Measurements from ENCODE around the gene CHD3. TPM values are rescaled to one million over a fixed set of nuclear protein-coding genes. Genes with fewer than 3 reads are reported as not detected.

CHD3 gene
- total RNA-seq, 4 donors from 2014 or later = 5.4 to 7.7 (median 6.0) TPM

DNA sequence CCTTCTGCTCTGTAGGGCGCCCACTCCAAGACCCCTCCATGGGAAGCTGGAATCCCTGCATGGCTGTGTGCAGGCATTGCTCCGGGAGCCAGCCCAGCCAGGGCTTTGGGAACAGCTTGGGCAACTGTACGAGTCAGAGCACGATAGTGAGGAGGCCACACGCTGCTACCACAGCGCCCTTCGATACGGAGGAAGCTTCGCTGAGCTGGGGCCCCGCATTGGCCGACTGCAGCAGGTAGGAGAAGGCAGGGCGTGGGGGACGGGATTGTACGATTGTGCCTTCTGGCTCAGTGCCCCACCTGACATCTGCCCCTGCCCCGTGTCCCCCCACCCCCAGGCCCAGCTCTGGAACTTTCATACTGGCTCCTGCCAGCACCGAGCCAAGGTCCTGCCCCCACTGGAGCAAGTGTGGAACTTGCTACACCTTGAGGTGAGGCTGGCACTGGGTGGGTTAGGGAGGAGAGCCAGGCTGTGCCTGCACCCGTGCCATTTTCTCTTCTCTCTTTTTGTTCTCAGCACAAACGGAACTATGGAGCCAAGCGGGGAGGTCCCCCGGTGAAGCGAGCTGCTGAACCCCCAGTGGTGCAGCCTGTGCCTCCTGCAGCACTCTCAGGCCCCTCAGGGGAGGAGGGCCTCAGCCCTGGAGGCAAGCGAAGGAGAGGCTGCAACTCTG is 42.4 kb upstream of the CHD3 start:
- Histone ChIP-seq H3K27ac (peak overlapping the region in 3 of 4 donors; percentile 12 to 100 (median 99)), H3K36me3 (peaks cover 0 to 56% of the 10 kb centered on the region in 2 donors), H3K4me1 (peaks cover 12 to 15% of the 10 kb centered on the region in 2 donors), H3K27me3 (no peaks in the 10 kb centered on the region), H3K9me3 (no peaks in the 10 kb centered on the region), H3K4me3 (no peak overlapping the region)
- TF ChIP-seq, protein P1, sequence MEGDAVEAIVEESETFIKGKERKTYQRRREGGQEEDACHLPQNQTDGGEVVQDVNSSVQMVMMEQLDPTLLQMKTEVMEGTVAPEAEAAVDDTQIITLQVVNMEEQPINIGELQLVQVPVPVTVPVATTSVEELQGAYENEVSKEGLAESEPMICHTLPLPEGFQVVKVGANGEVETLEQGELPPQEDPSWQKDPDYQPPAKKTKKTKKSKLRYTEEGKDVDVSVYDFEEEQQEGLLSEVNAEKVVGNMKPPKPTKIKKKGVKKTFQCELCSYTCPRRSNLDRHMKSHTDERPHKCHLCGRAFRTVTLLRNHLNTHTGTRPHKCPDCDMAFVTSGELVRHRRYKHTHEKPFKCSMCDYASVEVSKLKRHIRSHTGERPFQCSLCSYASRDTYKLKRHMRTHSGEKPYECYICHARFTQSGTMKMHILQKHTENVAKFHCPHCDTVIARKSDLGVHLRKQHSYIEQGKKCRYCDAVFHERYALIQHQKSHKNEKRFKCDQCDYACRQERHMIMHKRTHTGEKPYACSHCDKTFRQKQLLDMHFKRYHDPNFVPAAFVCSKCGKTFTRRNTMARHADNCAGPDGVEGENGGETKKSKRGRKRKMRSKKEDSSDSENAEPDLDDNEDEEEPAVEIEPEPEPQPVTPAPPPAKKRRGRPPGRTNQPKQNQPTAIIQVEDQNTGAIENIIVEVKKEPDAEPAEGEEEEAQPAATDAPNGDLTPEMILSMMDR (IDR thresholded peaks at IDR 0.05 in 4 of 5, conservative IDR thresholded peaks at IDR 0.05 in 1 of 5) = no peak
- no peak for TF ChIP-seq POLR2A (IDR thresholded peaks at IDR 0.05)
- ATAC-seq (no peak), DNase-seq (peak in 1 of 2 donors; percentile 13)
- in situ Hi-C loops (cut with MboI; ENCODE audit: low sequenced_read_pairs in 4 of 4) (no loop called here), intact Hi-C loops (cut with DNase I; ENCODE audit: low total_unique reads) (loop anchor here (10.0 kb wide), 1 partner anchor 541 kb away; the partner anchor contains the start of gene EIF5A)

DNA sequence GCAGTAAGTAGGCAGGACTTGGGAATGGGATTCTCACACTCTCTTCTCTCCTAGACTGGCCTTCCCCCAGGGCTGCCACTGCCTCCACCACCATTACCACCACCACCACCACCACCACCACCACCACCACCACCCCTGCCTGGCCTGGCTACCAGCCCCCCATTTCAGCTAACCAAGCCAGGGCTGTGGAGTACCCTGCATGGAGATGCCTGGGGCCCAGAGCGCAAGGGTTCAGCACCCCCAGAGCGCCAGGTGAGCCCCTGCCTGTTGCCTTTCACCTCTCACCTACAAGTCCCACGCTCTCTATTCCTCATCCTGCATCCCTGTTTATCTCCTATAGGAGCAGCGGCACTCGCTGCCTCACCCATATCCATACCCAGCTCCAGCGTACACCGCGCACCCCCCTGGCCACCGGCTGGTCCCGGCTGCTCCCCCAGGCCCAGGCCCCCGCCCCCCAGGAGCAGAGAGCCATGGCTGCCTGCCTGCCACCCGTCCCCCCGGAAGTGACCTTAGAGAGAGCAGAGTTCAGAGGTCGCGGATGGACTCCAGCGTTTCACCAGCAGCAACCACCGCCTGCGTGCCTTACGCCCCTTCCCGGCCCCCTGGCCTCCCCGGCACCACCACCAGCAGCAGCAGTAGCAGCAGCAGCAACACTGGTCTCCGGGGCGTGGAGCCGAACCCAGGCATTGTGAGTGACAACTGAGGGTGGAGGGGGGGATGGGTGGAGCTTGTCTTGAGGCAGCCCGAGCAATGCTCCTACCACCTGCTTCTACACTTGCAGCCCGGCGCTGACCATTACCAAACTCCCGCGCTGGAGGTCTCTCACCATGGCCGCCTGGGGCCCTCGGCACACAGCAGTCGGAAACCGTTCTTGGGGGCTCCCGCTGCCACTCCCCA is 41.6 kb upstream of the CHD3 start:
- no peak for ATAC-seq
- Histone ChIP-seq H3K4me3 (no peak overlapping the region), H3K27ac (no peak overlapping the region), H3K9me3 (no peaks in the 10 kb centered on the region), H3K4me1 (peaks cover 11 to 14% of the 10 kb centered on the region in 2 donors), H3K36me3 (peaks cover 0 to 56% of the 10 kb centered on the region in 2 donors), H3K27me3 (no peaks in the 10 kb centered on the region)
- no peak for DNase-seq
- TF ChIP-seq, protein P1 (IDR thresholded peaks at IDR 0.05 in 4 of 5, conservative IDR thresholded peaks at IDR 0.05 in 1 of 5) = no peak
- TF ChIP-seq POLR2A (IDR thresholded peaks at IDR 0.05) = no peak
- in situ Hi-C loops (cut with MboI; ENCODE audit: low sequenced_read_pairs in 4 of 4) (no loop called here), intact Hi-C loops (cut with DNase I; ENCODE audit: low total_unique reads) (loop anchor here (10.0 kb wide), 1 partner anchor 542 kb away; the partner anchor contains the start of gene EIF5A)

DNA sequence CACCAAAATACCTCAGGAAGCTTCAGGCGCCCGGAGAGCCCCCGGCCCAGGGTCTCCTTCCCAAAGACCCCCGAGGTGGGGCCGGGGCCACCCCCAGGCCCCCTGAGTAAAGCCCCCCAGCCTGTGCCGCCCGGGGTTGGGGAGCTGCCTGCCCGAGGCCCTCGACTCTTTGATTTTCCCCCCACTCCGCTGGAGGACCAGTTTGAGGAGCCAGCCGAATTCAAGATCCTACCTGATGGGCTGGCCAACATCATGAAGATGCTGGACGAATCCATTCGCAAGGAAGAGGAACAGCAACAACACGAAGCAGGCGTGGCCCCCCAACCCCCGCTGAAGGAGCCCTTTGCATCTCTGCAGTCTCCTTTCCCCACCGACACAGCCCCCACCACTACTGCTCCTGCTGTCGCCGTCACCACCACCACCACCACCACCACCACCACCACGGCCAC is 40.4 kb upstream of the CHD3 start:
- intact Hi-C loops (cut with DNase I; ENCODE audit: low total_unique reads) (loop anchor here (10.0 kb wide), 1 partner anchor 543 kb away; the partner anchor contains the start of gene EIF5A), in situ Hi-C loops (cut with MboI; ENCODE audit: low sequenced_read_pairs in 4 of 4) (no loop called here)
- Histone ChIP-seq H3K27me3 (no peaks in the 10 kb centered on the region), H3K4me3 (no peak overlapping the region), H3K36me3 (peaks cover 0 to 67% of the 10 kb centered on the region in 2 donors), H3K9me3 (no peaks in the 10 kb centered on the region), H3K4me1 (peaks cover 13 to 18% of the 10 kb centered on the region in 2 donors), H3K27ac (no peak overlapping the region)
- no peak for DNase-seq
- TF ChIP-seq, protein P1 (IDR thresholded peaks at IDR 0.05 in 4 of 5, conservative IDR thresholded peaks at IDR 0.05 in 1 of 5) = no peak
- TF ChIP-seq POLR2A (IDR thresholded peaks at IDR 0.05) = no peak
- no peak for ATAC-seq

DNA sequence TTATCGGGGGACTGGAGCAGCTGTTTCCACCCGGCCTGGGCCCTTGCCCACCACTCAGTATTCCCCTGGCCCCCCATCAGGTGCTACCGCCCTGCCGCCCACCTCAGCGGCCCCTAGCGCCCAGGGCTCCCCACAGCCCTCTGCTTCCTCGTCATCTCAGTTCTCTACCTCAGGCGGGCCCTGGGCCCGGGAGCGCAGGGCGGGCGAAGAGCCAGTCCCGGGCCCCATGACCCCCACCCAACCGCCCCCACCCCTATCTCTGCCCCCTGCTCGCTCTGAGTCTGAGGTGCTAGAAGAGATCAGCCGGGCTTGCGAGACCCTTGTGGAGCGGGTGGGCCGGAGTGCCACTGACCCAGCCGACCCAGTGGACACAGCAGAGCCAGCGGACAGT is 39.9 kb upstream of the CHD3 start:
- no peak overlapping the region for H3K27ac ChIP-seq
- in situ Hi-C loops (cut with MboI; ENCODE audit: low sequenced_read_pairs in 4 of 4) = no loop called here

More for the DNA sequence above, 39.9 kb upstream of the CHD3 start:
- Histone ChIP-seq H3K27me3 (no peaks in the 10 kb centered on the region), H3K36me3 (peaks cover 0 to 67% of the 10 kb centered on the region in 2 donors), H3K9me3 (no peaks in the 10 kb centered on the region), H3K4me3 (no peak overlapping the region), H3K4me1 (peaks cover 13 to 18% of the 10 kb centered on the region in 2 donors)
- no peak for TF ChIP-seq POLR2A (IDR thresholded peaks at IDR 0.05)
- TF ChIP-seq, protein P1 (IDR thresholded peaks at IDR 0.05 in 4 of 5, conservative IDR thresholded peaks at IDR 0.05 in 1 of 5) = no peak
- intact Hi-C loops (cut with DNase I; ENCODE audit: low total_unique reads) = loop anchor here (10.0 kb wide), 1 partner anchor 544 kb away; the partner anchor contains the start of gene EIF5A
- ATAC-seq (no peak), DNase-seq (no peak)
